ENCODE data around the gene PRRG4.
"Not testable (repeated sequence)": the region's sequence is repeated elsewhere in the genome, so short reads cannot be mapped to it uniquely, and the experiment has no call there.

Gene PRRG4

GRCh38 chr11:32887707-32888383 lies 58.1 kb downstream of the PRRG4 start:
- not testable (repeated sequence) for DNase-seq

- DNase-seq: not testable (repeated sequence)
These were observed 58.6 kb downstream of the PRRG4 start for GRCh38 chr11:32888384-32888710.

- no peak for DNase-seq
These were observed 59.1 kb downstream of the PRRG4 start for GRCh38 chr11:32888805-32889204.

- no peak for DNase-seq
These were observed 61.3 kb downstream of the PRRG4 start for GRCh38 chr11:32890843-32891656.

DNA sequence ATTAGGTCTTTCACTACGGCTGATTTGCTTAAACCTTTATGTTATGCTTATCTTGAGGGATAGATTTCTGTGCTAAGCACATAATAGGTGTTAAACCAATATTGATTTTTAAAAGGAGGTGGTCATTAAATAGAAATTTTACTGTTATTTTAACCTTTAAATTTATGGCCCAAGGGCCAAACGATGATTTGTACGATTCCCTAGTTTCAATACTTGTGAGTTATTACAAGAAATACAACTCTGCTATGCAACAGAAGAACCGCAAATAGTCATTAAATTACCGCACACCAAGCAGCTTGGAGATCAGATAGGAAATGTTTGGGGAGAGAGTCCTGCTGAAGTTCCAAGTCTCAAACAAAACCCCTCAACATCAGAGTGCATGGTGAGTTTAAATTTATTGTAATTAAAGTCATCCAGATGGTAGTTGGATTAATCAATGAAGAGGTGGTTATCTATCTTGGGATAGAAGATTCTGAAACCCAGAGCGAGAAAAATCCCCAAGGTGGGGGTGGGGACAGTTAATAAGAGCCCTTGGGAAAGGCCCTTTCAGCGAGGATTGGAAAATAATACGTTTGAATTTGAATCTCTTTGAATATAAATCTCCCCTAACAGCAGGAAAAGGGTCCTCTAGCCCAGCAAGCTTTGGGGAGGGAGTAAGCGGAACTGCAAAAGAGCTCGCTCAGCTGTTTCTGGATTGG lies 62.1 kb downstream of the PRRG4 start:
- no peak for DNase-seq

- peak; percentile 62 for DNase-seq
These were observed 62.8 kb downstream of the PRRG4 start, which contains the start of gene QSER1 for GRCh38 chr11:32892355-32893092. Gene QSER1, plus strand, starts transcription at chr11:32892811. Its CDS starts 315 bp downstream, at chr11:32893126.

- DNase-seq: no peak
These were observed 63.3 kb downstream of the PRRG4 start for GRCh38 chr11:32893093-32893342.

- DNase-seq: peak; percentile 46
These were observed 63.8 kb downstream of the PRRG4 start for GRCh38 chr11:32893343-32894148.

- no peak for DNase-seq
These were observed 64.6 kb downstream of the PRRG4 start for GRCh38 chr11:32894149-32894827.

DNA sequence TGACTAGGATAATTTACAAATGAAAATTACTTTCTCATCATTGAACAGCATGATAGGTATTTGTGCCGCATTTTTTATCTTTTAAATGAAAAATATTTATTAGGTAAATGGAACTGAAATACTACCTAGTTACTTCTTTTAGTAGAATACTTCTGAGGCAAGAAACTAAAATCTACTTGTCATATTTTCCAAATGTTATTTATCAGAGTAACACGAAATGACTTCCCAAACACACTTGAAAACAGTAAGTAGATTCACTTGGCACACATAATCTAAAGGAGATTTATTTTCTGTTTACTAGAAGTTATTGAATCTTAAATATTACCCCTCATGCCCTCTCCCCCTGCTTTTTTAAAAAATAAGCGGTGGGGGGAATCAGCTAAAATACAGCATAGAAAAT lies 65.2 kb downstream of the PRRG4 start:
- DNase-seq: no peak

GRCh38 chr11:32895471-32895870 lies 65.7 kb downstream of the PRRG4 start:
- no peak for DNase-seq

DNA sequence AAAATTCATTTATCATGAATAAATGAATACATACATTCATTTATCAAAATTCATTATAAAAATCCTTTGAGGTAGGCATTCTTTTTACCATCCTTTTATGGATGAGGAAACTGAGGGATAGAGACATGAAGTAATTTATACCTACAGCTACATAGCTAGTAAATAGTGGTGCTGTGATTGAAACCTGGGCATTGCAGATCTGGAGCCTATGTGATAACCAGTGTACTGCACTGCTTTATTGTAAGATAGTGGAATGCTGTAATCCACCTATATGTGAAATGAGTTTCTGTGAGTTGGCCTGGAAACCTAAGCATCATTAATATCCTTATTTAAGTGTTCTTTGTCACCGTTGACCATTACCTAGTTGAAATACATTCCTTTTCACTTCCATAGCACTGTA lies 67.4 kb downstream of the PRRG4 start:
- DNase-seq: no peak

DNA sequence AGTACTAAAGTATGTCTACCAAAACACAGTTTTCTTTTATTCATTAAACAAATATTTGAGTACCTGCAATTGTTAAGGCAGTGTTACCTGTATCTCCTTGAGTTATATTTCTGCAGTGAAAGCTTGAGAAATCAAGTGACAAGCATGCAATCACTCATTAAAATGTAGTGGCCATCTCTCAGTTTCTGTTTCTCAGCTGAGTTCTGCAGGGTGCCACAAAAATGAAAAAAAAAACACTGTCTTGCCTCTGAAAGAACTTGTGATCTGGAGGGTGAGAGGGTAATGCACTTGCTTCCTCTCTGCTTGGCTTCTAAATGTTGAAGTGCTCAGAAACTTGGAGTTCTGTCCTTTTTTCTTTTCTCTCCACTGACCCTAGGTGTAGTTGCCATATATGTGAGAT lies 69.7 kb downstream of the PRRG4 start:
- no peak for DNase-seq

GRCh38 chr11:32902089-32902665 lies 72.5 kb downstream of the PRRG4 start:
- no peak for DNase-seq

GRCh38 chr11:32905028-32905667 lies 75.4 kb downstream of the PRRG4 start:
- no peak for DNase-seq
